ENCODE measurements around the gene COPZ1.

DNA sequence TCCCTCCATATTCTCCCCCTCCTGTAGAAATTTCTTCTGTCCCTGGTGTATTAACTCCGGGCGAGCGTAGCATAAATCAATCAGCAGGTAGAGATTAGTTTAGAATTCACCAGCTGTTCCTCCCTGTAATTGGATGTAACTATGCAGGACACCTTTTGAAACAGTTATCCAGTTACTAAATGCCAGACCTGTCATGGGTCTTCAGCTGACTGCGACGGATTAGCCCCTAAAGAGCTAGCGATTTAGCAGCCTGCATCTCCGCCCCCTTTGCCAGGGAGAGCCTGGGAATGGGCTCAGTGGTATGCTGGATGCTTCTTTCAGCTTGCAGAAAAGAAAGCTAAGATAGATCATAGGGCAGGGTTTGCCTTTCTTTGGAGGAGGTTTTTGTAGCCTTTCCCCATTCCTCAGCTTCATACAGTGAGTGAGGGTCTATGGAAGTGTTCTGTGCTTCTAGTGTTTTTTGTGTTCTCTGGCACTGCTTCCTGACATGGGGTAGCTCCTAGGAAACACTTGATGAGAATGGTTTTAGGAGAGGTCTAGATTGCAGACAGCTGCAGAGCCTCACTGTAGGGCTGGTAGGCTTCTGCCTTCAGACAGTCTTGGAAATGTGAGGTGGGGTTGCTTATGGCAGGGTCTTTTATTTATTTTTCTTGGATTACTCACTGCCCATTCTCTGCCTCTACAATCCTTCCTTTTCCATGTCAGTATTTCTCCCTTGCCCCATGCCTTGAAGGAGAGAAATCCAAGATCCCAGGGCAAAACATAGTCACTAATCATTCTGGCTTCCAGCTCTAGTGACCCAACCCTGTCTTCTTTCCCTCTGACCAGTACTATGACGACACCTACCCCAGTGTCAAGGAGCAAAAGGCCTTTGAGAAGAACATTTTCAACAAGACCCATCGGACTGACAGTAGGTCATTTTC is 16.7 kb downstream of the COPZ1 start:
- TF ChIP-seq, protein P1, sequence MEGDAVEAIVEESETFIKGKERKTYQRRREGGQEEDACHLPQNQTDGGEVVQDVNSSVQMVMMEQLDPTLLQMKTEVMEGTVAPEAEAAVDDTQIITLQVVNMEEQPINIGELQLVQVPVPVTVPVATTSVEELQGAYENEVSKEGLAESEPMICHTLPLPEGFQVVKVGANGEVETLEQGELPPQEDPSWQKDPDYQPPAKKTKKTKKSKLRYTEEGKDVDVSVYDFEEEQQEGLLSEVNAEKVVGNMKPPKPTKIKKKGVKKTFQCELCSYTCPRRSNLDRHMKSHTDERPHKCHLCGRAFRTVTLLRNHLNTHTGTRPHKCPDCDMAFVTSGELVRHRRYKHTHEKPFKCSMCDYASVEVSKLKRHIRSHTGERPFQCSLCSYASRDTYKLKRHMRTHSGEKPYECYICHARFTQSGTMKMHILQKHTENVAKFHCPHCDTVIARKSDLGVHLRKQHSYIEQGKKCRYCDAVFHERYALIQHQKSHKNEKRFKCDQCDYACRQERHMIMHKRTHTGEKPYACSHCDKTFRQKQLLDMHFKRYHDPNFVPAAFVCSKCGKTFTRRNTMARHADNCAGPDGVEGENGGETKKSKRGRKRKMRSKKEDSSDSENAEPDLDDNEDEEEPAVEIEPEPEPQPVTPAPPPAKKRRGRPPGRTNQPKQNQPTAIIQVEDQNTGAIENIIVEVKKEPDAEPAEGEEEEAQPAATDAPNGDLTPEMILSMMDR (IDR thresholded peaks at IDR 0.05 in 4 of 5, conservative IDR thresholded peaks at IDR 0.05 in 1 of 5) = no peak
- TF ChIP-seq POLR2A (IDR thresholded peaks at IDR 0.05) = no peak

Data from gastrocnemius medialis (tissue), 4 donors.